SK-N-SH (cell line): Measurements from ENCODE around the gene CD93.

Experiments
- CHD2 ChIP-seq: fragments of 150-350 bp; IDR thresholded peaks from 2 replicates; pipeline ENCODE4 v1.6.1; 2018; ENCODE audit warnings: low read length; ENCODE audit not compliant: partially characterized antibody
- EZH2phosphoT487 ChIP-seq: fragments of 200-600 bp; sonication (generic); IDR thresholded peaks from 2 replicates; pipeline ENCODE4 v1.6.1; 2017; ENCODE audit warnings: low read depth, mixed run types, mild to moderate bottlenecking, antibody characterized with exemption, moderate library complexity, borderline replicate concordance
- PBX3 ChIP-seq: IDR thresholded peaks from 2 replicates; pipeline ENCODE4; 2012
- ZBTB33 ChIP-seq: IDR thresholded peaks from 2 replicates; pipeline ENCODE4 v1.4.0; 2012; ENCODE audit warnings: low read depth, borderline replicate concordance

DNA sequence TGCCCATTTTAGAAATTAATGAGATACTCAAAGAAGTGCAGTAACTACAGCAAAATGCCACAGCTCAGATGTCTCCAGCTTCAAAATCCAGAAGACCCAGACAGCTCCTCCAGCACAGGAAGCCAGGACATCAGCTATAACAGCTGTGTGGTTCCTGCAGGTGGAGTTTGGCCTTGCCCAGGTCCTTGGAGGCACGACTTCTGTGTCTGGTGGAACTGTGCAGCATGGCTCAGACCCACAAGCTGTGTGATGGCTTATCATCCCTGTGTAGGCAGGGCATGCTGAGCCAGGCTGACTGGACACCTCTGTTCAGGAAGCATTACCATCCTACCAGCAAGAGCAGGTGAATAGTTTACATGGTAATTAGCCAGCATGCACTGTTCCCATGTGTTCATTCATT, 26.5 kb upstream of the CD93 start:
- TF ChIP-seq EZH2phosphoT487 = no peak
- no peak for TF ChIP-seq CHD2
- no peak for TF ChIP-seq ZBTB33
- TF ChIP-seq PBX3 = no peak
